GM06990 (cell line): Measurements from ENCODE around the gene APOA1.
A peak's percentile ranks its signal among the peaks of the same experiment; 100 is the strongest.
"Not testable (repeated sequence)": the region's sequence is repeated elsewhere in the genome, so short reads cannot be mapped to it uniquely, and the experiment has no call there.

ENCODE experiments used
- DNase-seq: peaks from one replicate; pipeline ENCODE4 v3.0.0-alpha.2; 2011; ENCODE audit not compliant: insufficient read length; ENCODE audit errors: extremely low read depth
- H3K27me3 ChIP-seq: replicated peaks from 2 replicates; pipeline ENCODE4 v1.6.0; 2011; ENCODE audit warnings: low read length; ENCODE audit not compliant: control insufficient read depth, insufficient read depth
- H3K36me3 ChIP-seq: 2 replicates; pipeline ENCODE4 v1.5.1; 2011; ENCODE audit warnings: low read length; ENCODE audit not compliant: control insufficient read depth, insufficient read depth
- H3K4me3 ChIP-seq: replicated peaks from 2 replicates; pipeline ENCODE4 v1.5.1; 2011; ENCODE audit warnings: low read depth, mild to moderate bottlenecking, control low read depth, low read length
- CTCF ChIP-seq: IDR thresholded peaks from 2 replicates; pipeline ENCODE4 v1.5.1; 2011; ENCODE audit warnings: low read length, control low read depth, mild to moderate bottlenecking, inconsistent platforms; ENCODE audit not compliant: insufficient read depth, poor library complexity, severe bottlenecking

Gene APOA1

GRCh38 chr11:116835791-116836631 lies 1.4 kb downstream of the APOA1 start:
- Histone ChIP-seq H3K27me3 (no peaks in the 10 kb centered on the region), H3K4me3 (peak overlapping the region; percentile 44), H3K36me3 (no peaks in the 10 kb centered on the region)
- peak; percentile 80 for TF ChIP-seq CTCF
- peak; percentile 97 for DNase-seq

GRCh38 chr11:116835042-116835772 lies 2.2 kb downstream of the APOA1 start:
- H3K36me3 ChIP-seq = no peaks in the 10 kb centered on the region
- DNase-seq = no peak
- no peaks in the 10 kb centered on the region for H3K27me3 ChIP-seq
- no peak for TF ChIP-seq CTCF
- H3K4me3 ChIP-seq = peak overlapping the region; percentile 44

- H3K36me3 ChIP-seq, H3K27me3 ChIP-seq, DNase-seq, H3K4me3 ChIP-seq: not testable (repeated sequence)
Measured at GRCh38 chr11:116834535-116835041, 2.8 kb downstream of the APOA1 start.

GRCh38 chr11:116833816-116834534 lies 3.4 kb downstream of the APOA1 start:
- TF ChIP-seq CTCF = no peak
- no peak for DNase-seq

GRCh38 chr11:116833491-116833815 lies 4.0 kb downstream of the APOA1 start:
- Histone ChIP-seq H3K4me3 (no peak overlapping the region), H3K27me3 (no peaks in the 10 kb centered on the region), H3K36me3 (no peaks in the 10 kb centered on the region)
- TF ChIP-seq CTCF = no peak
- no peak for DNase-seq

More at GRCh38 chr11:116833816-116834534, 3.4 kb downstream of the APOA1 start:
- Histone ChIP-seq H3K4me3 (no peak overlapping the region), H3K27me3 (no peaks in the 10 kb centered on the region), H3K36me3 (no peaks in the 10 kb centered on the region)
